ENCODE results near the gene SCARF2. TPM values are rescaled to one million over a fixed set of nuclear protein-coding genes. Genes with fewer than 3 reads are reported as not detected.
"Not testable (repeated sequence)": the region's sequence is repeated elsewhere in the genome, so short reads cannot be mapped to it uniquely, and the experiment has no call there.

The SCARF2 gene
- total RNA-seq, 1 experiment from 2014 or later, result 50.1 TPM

DNA sequence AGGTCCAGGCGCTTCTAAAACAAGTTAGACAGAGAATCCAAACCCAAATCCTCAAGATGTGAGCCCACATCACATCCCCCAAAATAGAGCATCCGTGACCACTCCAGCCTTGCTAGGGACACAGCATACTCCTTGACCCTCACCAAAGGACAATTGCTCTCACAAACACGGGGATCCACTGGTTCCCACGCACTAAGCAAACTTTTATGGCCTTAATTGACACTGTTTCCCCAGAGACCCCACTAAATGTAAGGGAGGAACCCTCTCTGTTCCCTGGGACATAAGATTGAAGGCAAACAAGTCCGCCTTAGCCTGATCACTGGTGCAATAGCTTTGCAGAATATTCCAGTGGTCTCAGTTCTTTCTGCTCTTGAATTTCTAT is 23.6 kb downstream of the SCARF2 start:
- no peak for DNase-seq (ENCODE audit: low read depth)

DNA sequence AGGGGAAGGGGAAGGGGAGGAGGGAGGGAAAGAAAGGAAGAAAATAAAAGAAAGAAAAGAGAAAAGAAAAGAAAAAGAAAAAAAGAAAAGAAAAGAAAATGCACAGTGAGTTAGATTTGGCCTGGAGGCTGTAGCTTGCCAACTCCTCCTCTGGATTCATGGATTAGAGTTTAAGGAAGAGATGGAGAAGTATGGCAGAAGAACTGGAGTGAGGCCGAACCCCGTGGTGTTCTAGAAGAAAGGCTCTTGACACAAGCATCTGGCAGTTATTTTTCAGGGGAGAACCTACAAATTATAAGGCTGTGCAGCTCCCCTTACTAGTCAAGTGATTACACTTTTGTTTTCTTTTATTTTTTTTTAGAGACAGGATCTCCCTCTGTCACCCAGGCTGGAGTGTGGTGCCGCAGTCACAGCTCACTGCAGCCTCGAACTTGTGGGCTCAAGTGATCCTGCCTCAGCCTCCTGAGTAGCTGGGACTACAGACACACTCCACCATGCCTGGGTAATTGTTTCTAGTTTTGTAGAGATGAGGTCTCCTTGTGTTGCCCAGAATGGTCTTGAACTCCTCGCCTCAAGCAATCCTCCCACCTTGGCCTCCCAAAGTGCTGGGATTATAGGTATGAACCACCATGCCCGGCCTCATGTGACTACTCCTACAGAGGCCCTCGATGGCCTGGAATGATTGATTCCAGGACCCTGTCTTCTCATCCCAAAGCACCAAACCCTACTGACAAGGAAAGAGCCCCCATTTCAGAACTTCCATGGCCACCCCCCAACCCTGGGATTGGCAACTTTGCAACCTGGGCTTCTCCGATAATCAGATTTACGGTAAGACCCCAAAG is 24.2 kb downstream of the SCARF2 start:
- DNase-seq (ENCODE audit: low read depth), result no peak

DNA sequence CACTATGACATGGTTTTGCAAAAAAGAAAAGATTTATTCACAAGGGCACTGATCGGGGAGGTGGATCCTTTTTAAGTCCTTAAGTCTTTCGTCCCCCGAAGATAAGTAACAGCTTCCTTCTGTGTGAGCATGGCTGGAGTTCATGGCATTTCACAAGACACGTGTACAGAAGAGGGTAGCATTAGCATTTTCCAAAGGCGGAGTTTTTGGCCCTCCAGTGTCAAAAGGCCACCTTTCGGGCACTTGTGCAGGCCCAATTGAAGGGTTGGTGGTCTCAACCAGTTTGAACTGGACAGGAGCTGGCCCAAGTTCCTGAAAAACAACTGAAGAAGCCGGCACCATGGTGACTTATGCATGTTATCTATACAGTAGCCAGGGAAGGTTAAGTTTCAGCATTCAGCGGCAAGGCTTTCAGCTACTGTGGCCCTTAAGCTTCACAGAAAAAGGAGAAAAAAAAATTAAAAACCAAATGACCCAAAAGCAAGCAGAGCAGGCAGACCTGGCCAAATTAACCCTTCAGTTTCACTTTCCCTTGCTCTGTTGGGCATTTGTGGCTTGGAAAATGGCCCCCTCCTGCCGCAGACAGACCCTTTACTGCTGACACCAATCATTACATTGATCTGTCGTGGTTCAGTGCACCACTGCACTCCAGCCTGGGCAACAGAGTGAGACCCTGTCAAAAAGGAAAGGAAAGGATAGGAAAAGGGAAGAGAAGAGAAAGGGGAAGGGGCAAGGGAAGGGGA is 25.0 kb downstream of the SCARF2 start:
- DNase-seq (ENCODE audit: low read depth), result no peak

DNA sequence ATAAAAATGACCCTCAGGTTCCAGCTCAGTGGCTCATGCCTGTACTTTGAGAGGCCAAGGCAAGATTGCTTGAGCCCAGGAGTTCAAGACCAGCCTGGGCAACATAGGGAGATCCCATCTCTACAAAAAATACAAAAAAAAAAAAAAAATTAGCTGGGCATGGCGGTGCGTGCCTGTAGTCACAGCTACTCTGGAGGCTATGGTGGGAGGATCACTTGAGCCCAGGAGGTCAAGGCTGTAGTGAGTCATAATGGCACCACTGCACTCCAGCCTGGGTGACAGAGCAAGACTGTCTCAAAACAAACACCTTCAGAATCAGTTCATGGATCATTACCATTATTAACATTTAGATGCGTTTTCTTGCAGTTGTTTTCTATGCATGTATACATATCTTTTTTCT is 28.2 kb downstream of the SCARF2 start:
- DNase-seq (ENCODE audit: low read depth), result not testable (repeated sequence)

DNA sequence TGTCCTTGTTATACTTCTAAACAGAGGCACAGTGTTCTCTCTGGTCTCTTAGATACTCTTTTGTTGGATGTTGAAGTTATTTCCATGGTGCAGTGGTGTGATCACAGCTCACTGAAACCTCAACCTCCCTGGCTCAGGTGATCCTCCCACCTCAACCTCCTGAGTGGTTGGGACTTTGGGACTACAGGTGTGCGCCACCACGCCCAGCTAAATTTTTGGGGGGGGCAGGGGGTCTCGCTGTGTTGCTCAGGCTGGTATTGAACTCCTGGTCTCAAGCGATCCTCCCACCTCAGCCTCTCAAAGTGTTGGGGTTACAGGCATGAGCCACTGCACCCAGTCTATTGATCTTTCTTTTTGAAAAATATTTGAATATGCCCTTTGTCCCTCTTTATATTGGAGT is 28.7 kb downstream of the SCARF2 start:
- DNase-seq (ENCODE audit: low read depth), result no peak

DNA sequence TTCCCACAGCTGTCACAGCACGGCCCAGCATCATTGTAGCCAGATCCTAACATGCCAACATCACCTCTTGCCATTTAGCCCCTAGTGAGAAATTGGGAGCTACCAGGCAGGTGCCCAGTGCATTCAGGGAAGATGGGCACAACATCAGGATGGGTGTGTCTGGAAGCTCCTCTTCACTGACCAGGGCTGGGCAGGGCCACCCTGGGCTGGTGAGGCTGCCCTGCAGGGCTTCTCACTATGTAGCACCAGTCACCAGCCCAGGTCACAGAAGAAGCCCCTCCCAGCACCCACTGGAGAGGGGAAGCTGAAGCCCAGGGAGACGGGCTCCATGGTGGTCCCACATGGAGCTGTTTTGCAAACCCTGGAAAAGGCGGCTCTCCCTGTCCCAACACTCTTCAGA is 29.8 kb downstream of the SCARF2 start:
- no peak for DNase-seq (ENCODE audit: low read depth)

DNA sequence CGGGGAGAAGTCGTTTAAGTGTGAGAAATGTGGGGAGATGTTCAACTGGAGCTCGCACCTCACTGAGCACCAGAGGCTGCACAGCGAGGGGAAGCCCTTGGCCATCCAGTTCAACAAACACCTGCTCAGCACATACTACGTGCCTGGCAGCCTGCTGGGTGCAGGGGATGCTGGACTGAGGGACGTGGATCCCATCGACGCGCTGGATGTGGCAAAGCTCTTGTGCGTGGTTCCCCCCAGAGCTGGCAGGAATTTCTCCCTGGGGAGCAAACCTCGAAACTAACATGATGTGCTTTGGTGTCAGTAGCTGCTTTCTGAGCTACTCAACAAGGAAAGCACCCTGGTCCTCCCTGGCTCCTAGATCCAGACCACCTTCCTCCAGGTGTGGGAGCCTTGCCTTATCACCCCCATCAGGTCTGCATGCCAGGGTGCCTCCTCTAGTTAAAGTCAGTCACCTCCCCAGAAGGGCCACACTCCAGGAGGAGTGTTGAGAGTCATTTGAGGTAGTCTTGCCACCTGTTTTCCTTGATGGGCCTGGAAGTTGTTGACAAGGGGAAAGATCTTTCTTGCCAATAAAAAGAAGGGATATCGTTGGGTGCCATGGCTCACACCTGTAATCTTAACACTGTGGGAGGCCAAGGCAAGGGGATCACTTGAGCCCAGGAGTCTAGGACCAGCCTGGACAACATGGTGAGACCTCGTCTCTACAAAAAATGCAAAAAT is 30.8 kb downstream of the SCARF2 start:
- no peak for DNase-seq (ENCODE audit: low read depth)

DNA sequence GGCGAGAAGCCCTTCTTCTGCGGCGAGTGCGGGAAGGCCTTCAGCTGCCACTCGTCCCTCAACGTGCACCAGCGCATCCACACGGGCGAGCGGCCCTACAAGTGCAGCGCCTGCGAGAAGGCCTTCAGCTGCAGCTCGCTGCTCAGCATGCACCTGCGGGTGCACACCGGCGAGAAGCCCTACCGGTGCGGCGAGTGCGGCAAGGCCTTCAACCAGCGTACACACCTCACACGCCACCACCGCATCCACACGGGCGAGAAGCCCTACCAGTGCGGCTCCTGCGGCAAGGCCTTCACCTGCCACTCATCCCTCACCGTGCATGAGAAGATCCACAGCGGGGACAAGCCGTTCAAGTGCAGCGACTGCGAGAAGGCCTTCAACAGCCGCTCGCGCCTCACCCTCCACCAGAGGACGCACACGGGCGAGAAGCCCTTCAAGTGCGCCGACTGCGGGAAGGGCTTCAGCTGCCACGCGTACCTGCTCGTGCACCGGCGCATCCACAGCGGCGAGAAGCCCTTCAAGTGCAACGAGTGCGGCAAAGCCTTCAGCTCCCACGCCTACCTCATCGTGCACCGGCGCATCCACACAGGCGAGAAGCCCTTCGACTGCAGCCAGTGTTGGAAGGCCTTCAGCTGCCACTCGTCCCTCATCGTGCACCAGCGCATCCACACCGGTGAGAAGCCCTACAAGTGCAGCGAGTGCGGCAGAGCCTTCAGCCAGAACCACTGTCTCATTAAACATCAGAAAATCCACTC is 31.5 kb downstream of the SCARF2 start:
- DNase-seq (ENCODE audit: low read depth), result no peak

DNA sequence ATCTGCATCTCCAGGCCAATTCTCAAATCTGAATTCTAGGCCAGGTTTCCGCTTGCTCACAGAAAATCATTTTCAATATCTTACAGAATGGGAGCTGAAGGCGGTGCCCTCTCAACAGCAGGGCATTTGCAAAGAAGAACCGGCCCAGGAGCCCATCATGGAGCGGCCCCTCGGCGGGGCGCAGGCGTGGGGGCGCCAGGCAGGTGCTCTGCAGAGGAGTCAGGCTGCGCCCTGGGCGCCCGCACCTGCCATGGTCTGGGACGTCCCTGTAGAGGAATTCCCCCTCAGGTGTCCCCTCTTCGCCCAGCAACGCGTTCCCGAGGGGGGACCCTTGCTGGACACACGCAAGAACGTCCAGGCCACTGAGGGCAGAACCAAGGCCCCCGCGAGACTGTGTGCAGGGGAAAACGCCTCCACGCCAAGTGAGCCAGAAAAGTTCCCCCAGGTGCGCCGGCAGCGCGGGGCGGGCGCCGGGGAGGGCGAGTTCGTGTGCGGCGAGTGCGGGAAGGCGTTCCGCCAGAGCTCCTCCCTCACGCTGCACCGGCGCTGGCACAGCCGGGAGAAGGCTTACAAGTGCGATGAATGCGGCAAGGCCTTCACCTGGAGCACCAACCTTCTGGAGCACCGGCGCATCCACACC is 32.2 kb downstream of the SCARF2 start:
- DNase-seq (ENCODE audit: low read depth), result no peak

DNA sequence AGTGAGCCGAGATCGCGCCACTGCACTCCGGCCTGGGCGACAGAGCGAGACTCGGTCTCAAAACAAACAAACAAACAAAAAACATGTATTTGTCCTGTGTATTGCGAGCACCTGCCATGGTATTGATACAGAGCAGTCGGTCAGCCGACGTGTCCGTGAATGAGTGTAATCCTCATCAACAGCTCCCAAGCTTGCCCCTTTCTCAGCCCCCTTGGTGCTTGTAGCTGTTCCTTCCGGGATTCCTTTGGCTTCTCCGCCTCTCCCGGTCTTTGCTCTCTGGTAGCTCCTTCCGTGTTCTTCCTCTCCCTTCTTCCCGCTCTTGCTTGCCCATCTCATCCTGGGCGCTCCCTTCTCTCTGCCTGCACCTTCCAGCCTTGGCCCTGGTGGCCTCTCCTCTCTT is 32.7 kb downstream of the SCARF2 start:
- DNase-seq (ENCODE audit: low read depth), result no peak

DNA sequence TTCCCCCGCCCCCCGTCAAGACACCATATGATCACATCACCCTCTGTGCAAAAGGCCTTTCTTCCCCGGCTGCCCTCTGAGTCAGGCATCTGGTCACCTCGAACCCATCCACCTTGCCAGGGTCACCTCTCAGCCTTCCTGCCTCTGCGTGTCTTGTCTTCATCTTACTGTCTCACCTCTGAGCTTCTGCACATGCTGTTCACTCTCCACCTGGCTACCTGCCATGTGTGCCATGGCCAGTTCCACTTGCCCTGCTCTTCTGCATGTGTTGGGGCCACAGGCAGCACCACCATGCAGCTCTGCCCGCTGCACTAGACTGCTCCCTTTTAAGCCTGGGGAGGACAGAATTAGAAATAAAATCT is 33.9 kb downstream of the SCARF2 start:
- DNase-seq (ENCODE audit: low read depth), result no peak

DNA sequence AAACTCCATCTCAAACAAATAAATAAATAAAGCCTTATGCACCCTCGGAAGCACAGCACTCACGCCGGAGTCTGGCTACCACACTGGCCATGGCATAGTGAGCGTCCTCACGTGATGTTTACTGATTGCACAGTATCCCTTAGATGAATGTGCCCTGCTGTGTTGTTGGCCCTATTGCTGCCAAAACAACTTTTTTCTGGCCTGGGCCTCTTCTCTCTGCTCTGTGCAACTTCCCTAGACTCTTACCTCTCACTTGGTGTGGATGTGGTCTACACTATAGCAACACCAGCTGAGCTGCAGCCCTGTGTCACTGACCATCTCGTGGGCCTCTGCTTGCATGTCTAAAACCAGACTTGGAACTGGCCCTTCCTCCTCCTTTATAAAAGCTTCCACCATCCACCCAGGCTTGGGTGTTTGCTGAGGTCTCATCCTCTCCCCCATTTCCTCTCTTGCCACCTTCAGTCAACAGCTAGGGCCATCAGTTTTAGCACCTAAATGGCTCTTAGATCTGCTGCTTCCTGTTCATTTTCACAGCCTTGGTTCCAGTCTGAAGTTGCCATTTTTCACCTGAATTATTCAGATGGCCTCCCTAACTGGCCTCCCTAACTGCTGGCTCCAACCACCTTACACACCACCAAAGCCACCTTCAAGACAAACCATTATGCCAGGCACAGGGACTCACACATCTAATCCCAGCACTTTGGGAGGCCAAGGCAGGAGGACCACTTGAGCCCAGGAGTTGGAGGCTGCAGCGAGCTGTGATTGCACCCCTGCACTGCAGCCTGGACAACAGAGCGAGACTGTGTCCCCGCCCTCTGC is 34.5 kb downstream of the SCARF2 start:
- DNase-seq (ENCODE audit: low read depth), result no peak

DNA sequence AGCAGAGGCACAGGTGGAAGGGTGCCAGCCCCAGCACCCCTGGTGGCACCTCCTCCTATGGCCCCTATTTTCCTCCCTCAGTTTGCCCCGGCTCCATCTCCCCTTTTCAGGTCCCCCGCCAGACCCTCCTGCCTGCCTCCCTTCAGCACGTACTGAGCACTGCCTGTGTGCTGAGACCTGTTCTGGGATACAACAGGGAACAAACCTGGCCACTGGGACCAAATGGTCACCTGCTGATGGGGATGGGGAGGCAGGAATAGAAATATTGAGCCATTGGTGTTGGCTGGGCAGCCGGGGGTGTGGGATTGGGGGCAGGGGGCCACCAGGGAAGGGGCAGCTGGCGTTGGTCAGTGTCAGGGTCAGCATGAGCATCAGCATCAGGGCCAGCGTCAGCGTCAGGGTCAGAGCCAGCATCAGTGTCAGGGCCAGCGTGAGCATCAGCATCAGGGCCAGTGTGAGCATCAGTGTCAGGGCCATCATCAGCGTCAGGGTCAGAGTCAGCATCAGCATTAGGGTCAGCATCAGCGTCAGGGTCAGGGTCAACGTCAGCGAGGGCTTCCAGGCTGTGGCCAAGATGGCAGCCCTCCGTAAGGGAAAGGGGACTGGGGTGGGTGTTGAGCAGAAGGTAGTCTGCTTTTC is 36.1 kb downstream of the SCARF2 start:
- no peak for DNase-seq (ENCODE audit: low read depth)

DNA sequence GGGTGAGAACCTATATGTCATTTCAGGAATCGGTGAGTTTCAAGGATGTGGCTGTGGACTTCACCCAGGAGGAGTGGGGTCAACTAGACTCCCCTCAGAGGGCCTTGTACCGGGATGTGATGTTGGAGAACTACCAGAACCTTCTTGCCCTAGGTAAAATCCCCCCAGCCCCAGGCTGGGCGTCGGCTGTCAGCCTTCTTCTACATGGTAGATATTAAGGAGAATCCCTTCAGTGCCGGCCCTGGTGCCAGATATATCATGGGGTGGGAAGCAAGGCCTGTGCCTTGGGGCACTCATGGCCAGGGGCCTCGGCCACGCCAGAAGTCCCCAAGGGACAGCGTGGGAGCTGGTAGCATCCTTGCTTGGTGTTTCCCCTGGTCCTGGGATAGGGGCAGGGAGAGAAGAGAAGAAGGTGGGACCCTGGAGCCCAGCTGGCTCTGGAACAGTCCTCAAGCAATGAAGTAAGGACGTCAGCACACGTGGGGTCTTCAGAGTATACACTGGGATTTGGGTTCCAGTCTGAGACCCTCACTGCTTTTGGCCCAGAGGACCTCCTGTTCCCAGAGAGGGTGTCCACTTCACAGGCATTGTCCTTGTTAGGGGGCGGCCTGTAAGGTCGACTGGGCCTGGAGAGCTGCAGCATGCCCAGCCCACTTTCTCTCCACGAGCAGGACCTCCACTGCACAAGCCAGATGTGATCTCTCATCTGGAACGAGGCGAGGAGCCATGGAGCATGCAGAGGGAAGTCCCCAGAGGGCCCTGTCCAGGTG is 36.8 kb downstream of the SCARF2 start:
- DNase-seq (ENCODE audit: low read depth), result no peak

DNA sequence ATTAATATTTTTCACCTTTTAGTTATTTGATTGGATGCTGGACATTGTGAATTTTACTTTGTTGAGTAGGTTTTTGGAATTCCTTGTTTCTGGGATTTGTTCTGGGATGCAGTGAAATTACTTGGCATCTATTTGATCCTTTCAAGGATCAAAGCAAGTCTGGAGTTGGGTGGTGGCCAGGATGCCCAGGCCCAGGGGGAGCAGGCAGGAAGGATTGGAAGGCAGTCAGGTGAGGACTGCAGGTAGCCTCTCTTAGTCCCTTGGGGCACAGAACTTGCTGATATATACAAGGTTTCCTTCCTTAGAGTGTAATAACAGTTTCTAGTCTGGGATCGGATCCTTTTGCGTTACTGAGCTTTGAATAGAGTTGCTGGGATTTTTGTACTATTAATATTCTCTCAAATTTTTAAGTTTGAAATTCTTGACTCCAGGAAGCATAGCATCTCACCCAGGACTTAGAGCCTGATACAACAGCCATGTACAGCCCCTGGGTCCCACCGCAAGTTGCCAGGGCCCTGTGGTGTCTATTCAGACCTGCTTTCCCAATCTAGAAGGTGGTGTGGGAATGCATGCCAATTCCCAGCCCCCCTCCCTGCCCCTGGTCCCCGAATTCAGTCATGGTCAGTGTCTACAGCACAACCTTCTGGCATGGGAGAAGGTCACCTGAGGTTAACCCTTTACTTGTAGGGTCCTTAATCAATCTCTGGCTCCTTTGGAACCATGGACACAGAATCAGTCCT is 37.6 kb downstream of the SCARF2 start:
- DNase-seq (ENCODE audit: low read depth), result no peak

DNA sequence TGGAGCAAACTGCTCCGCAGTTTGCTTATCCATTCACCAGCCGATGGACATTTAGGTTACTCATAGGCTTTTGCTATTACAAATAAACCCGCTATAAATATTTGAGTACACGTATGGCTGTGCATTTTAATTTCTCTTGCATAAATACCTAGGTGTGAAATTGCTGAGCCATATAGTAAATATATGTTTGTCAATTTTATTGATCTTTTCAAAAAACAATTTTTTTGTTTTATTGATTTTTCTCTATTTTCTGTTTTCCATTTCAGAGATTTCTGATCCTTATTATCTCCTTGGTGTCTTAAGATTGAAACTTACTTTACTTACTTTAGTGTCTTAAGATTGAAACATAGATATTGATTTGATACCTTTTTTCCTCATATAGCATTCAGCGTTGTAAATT is 39.2 kb downstream of the SCARF2 start:
- DNase-seq (ENCODE audit: low read depth), result no peak

DNA sequence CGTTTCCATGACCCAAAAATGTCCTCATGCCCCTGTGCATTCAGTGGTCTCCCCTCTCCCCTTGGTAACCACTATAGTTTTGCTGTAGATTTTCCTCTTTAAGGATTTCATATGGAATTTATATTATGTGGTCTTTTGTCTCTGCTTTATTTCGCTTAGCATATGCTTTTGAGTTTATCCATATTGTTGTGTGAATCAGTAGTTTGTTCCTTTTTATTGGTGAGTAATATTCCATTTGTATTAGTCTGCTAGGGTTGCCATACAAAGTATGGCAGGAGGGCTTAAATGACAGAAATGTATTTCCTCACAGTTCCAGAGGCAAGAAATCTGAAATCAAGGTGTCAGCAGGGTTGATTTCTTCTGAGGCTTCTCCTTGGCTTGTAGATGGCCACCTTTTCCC is 40.1 kb downstream of the SCARF2 start:
- no peak for DNase-seq (ENCODE audit: low read depth)

DNA sequence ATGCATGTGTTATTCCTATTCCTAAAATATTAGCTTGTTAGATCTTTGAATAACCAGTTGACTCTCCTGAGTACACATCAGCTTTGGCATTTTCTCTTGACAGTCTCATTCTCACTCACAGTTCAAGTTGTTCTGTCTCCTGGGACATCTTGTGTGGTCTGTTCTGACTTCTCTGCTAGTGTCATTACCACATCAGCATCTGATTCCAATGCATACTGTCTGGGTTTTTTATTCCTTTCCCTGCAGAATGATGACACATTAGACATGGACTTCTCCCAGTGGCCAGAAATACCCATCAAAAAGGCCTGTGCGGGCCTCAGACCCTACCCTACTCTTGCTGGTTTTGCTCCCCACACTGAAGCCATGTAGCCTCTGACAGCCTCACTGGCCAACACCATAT is 41.0 kb downstream of the SCARF2 start:
- DNase-seq (ENCODE audit: low read depth), result no peak

Data from HT1080 (cell line).